Measurements from ENCODE around the gene ZNF665. TPM values are rescaled to one million over a fixed set of nuclear protein-coding genes. Genes with fewer than 3 reads are reported as not detected.
"Not testable (repeated sequence)": the region's sequence is repeated elsewhere in the genome, so short reads cannot be mapped to it uniquely, and the experiment has no call there.

Gene ZNF665
- polyA plus RNA-seq (2014; cell fraction: cytosol; rRNA removed), result 1.6 and 2.1 TPM in 2 replicates
- polyA plus RNA-seq (2014; cell fraction: nucleus; rRNA removed), result 0.71 and 5.8 TPM in 2 replicates

DNA sequence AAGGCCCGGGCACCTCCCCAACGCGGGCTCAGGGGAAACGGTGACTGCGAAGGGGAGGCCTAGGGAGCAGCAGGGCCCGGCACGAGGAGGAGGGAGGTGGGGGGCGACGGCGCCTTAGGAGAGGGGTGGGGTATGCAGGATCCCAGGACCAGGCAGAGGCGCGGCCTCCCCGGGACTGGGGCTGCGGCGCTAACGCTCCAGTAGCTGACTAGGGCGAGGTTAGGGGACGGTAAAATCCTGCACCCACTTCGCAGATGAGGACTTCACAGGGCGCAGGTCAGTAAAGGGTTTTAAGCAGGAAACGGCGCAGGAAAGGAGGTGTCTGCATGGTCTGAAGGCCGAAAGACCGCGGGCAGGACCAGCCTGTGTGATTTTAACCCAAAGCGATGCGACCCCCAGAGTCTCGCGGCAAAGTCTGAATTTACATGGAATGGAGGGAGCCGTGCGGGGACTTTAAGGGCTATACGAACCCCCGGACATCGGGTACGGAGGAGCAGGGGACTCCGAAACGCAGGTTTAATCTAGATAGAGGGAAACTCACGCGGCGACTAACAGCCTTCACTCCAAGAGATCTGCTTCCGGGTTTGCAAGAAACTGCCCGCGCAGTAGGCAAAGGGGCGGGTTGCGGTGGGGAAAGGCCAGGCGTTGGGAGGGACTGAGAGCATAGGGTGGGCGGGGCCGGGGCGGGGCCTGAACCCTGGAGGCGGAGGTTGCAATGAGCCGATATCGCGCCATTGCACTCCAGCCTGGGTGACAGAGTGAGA lies at the start of gene ZNF665:
ZNF665 (minus strand) TSS at position 588 of the 764 bp plus-strand sequence. CDS start 10,460 bp downstream, outside the sequence.
- DNase-seq (ENCODE audit: low spot score), result peak; percentile 79

DNA sequence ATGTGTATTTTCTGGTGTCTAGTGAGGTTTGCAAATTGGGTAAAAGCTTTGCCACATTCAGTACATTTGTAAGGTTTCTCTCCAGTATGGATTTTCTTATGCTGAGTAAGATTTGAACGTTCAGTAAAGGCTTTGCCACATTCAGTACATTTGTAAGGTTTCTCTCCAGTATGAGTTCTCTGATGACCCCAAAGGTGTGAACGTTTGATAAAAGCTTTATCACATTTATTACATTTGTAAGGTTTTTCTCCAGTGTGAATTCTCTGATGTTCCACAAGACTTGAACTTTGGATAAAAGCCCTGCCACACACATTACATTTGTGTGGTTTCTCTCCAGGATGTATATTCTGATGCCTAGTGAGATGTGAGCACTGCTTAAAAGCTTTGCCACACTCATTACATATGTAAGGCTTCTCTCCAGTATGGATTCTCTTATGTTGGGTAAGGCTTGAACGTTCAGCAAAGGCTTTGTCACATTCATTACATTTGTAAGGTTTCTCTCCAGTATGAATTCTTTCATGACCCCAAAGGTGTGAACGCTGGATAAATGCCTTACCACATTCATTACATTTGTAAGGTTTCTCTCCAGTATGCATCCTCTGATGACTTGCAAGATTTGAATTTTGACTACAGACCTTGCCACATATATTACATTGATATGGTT lies 44.1 kb upstream of the ZNF665 start:
- no peak for DNase-seq (ENCODE audit: low spot score)

DNA sequence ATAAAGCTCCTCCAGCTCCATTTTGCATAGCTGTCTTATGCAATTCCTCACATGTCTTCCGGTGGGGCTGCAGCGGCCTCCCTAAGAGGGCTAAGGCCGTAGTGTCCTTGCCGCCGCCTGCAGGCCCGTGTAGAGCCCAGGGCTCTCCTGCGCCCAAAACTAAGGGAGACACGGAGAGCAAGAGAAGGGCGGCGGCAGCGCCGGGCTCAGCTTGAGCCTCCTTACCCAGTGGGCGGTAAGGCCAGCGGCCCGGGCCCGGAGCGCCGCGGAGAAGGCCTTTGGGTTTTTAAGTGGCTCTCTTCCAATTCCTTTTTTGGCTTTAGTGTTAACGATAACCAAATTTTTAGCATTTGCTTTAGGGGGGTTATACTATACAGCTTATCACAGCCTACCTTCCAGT lies 31.4 kb upstream of the ZNF665 start:
- DNase-seq (ENCODE audit: low spot score), result no peak

DNA sequence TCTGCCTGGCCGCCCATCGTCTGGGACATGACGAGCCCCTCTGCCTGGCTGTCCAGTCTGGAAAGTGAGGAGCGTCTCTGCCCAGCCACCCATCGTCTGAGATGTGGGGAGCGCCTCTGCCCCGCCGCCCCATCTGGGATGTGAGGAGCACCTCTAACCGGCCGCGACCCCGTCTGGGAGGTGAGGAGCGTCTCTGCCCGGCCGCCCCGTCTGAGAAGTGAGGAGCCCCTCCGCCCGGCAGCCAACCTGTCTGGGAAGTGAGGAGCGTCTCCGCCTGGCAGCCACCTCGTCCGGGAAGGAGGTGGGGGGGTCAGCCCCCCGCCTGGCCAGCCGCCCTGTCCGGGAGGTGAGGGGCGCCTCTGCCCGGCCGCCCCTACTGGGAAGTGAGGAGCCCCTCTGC lies 29.6 kb upstream of the ZNF665 start:
- not testable (repeated sequence) for DNase-seq (ENCODE audit: low spot score)

DNA sequence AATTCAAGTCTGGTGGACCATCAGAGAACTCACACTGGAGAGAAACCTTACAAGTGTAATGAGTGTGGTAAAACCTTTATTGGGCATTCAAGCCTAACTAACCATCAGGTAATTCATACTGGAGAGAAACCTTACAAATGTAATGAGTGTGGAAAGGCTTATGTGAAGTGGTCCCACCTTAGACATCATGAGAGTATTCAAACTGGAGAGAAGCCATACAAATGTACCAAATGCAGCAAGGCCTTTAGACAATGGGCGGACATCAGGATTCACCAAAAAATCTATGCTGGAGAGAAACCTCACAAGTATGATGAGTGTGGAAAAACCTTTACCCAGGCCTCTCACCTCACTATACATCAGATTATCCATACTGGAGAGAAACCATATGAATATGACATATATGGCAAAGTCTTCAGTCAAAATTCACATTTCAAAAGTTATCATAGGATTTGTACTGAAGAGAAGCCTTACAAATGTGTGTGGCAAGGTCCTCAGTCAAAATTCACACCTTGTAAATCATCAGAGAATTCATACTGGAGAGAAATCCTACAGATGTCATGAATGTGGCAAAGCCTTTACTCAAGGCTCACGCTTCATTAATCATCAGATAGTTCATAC lies 19.7 kb upstream of the ZNF665 start:
- DNase-seq (ENCODE audit: low spot score), result no peak

DNA sequence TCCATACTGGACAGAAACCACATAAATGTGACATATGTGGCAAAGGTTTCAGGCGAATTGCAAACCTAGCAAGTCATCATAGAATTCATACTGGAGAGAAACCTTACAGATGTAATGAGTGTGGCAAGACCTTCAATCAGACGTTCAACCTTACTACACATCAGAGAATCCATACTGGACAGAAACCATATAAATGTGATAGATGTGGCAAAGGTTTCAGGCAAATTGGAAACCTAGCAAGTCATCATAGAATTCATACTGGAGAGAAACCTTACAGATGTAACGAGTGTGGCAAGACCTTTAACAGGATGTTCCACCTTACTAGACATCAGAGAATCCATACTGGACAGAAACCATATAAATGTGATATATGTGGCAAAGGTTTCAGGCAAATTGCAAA lies 18.4 kb upstream of the ZNF665 start:
- DNase-seq (ENCODE audit: low spot score), result not testable (repeated sequence)

DNA sequence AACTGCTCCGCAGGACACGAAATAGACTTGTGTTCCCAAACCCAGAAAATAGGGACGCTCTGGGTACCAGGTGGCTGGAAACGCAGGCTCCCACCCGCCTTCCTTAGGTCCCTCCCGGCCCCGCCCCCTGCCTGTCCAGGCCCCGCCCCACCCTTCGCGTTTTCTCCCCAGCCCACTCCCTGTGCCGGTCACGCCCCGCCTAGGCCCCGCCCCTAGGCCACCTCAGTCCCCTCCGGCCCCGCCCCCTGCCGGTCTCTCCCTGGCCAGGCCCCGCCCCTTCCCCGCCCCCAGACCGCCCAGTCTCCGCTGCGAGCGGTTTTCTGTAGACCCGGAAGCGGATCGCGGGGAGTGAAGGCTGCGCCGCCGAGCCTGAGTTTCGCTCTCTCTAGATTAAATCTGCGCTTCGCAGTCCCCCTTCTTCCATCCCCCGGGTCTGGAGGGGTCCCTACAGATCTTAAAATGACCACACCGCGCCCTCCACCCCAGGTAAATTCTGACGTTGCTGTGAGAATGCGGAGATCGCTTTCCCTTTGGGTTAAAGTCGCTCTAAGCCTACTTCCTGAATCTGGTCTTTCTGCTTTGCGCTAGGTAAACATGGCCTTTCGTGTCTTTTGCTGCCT lies 3.7 kb upstream of the ZNF665 start:
- peak; percentile 64 for DNase-seq (ENCODE audit: low spot score)

DNA sequence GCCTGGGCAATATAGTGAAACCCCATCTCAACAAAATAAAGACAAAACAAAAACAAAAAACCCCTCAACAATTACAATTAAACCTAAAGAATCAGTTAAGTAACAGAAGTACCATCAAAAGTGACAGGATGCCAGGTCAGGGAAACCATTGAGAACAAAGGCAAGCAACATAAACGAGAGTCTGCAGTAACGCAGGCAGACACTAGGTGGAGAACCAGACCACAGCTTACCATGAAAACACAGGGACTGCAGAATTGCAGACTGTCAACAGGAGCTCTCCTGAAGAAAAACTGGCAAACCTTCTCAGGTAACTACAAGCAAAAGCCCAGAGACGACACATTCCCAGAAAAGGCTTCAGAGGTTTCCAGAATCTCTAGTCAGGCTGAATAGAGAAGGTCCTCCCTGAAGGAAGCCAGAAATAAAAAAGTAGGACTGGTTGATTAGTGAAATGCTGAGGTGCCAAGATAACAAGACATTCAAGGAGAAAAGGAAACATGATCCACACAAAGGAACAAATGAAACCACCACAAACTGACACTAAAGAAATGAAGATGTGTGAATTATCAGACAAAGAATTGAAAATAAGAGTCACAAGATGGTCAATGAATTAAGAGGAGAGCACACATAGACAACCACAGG lies 2.2 kb upstream of the ZNF665 start:
- DNase-seq (ENCODE audit: low spot score), result peak; percentile 67

DNA sequence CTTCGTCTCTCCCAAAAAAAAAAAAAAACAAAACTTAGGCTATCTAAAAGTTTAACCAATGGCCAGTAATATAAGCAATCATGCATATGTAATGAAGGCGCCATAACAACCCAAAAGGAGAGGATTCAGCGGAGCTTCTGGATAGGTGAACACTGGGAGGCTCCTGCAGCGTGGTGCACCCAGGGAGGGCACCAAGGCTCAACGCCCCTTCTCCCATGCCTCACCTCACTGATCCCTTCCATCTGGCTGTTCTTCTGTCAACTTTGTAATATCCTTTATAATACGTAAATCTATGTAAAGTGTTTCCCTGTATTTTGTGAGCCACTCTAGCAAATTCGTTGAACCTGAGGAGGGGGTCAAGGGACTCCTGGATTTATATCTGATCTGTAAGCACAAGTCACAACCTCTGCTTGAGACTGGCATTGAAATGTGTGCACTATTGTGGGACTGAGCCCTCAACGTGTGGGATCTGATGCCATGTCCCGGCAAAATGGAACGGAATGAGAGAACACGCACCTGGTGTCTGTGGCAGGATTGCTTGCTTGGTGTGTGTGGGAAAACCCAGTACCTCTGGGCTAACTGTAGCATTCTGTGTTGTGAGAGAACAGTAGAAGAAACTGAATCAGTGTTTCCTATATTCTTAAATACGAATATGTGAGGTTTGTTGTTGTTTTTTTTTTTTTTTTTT lies 521 bp upstream of the ZNF665 start:
- DNase-seq (ENCODE audit: low spot score), result no peak

DNA sequence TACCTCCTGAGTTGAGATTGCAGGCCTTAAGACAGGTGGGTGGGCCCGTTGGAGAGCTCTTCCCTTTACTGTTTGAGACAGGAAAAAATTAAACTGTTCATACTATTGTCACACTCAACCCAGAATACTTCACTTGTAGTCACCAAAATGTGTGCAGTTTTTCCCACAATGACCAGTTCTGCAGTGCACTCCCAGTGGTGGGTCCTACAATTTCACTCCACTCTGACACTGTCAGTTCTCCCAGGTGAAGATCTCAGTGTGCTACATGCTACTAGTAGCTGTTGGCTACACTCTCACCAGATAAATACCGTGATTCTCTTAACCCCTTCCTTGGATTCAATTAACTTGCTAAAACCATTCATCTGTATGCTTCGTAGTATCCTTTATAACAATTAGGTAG lies 2.9 kb downstream of the ZNF665 start:
- no peak for DNase-seq (ENCODE audit: low spot score)

DNA sequence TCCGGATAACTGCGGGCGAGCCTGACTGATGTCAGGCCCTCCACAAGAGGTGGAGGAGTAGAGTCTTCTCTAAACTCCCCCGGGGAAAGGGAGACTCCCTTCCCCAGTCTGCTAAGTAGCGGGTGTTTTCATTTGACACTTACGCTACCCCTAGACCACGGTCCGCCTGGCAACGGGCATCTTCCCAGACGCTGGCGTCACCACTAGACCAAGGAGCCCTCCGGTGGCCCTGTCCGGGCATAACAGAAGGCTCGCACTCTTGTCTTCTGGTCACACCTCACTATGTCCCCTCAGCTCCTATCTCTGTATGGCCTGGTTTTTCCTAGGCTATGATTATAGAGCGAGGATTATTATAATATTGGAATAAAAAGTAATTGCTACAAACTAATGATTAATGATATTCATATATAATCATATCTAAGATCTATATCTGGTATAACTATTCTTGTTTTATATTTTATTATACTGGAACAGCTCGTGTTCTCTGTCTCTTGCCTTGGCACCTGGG lies 3.4 kb downstream of the ZNF665 start:
- not testable (repeated sequence) for DNase-seq (ENCODE audit: low spot score)

DNA sequence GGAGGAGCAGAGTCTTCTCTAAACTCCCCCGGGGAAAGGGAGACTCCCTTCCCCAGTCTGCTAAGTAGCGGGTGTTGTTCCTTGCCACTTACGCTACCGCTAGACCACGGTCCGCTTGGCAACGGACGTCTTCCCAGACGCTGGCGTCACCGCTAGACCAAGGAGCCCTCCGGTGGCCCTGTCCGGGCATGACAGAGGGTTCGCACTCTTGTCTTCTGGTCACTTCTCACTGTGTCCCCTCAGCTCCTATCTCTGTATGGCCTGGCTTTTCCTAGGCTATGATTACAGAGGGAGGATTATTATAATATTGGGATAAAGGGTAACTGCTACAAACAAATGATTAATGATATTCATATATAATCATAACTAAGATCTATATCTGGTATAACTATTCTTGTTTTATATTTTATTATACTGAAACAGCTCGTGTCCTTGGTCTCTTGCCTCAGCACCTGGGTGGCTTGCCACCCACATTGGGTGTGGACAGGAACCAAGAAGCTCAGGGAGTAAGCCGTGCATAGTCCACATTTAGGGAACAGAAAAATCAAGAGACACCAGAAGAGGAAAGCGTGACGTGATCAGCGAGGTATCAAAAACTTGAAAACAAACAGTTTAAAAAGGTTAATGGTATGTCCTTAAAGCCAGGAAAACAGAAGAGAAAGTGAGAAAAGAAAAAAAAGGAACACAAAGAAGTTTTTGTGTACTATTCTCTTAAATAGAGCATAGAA lies 7.8 kb downstream of the ZNF665 start:
- not testable (repeated sequence) for DNase-seq (ENCODE audit: low spot score)

DNA sequence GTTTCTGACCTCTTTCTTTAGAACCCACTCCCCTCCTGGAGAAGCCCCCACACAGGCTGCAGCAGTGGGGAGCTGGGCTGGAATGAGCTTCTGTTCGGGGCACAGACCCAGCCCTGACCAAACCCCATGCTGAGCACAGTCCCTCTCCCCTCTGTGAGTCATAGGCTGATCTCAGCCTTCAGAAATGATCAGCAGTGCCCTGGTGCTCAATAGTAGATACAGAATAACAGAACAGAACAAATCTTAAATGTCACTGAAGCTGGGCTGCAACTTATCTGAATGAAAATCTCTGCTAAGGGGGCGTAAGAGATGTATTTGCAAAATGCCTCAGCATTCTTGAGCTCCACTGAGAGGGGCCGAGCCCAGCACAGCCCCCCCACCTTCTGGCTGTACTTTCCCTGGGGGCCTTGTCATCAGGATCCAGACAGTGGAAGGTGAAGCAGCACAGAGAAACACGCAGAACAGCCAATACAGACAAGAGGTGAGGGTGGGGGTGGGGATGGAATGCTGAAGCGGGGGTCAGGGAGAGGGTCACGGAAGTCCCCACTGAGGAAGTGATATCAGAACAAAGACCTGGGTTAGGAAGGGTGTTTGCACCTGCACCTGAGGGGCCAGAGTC lies 9.9 kb downstream of the ZNF665 start:
- DNase-seq (ENCODE audit: low spot score), result no peak

DNA sequence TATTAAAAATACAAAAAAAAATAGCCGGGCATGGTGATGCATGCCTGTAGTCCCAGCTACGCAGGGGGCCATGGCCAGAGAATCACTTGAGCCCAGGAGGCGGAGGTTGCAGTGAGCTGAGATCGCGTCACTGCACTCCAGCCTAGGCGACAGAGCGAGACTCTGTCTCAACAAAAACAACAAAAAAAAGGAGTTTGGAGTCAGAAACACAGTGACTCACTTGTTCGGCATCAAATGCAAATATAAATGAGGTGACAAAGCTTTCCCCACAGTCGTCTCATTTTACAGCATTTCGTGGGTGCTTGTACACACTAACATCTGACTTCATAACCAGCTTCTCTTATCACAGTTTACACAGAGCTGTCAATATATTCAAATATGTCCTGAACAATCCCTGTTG lies 11.0 kb downstream of the ZNF665 start:
- DNase-seq (ENCODE audit: low spot score), result no peak

DNA sequence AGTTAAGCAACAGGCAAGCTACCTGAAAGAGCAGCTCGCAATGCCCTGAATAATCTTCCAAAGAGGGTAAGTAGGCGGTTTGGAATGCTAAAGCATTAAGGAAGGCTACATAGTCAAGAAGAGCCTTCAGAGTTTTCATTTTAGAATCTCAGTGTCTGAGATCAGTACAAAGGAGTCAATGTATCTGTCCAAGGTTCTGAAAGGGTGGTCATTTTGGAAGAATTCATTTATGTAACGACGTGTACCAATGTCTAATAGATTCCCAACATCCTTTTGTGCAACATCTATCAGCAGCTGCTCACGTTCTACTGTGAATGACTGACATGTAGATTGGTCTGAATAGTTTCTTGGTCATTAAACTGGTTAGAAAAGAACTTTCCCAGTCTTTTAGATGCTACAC lies 15.2 kb downstream of the ZNF665 start:
- no peak for DNase-seq (ENCODE audit: low spot score)

DNA sequence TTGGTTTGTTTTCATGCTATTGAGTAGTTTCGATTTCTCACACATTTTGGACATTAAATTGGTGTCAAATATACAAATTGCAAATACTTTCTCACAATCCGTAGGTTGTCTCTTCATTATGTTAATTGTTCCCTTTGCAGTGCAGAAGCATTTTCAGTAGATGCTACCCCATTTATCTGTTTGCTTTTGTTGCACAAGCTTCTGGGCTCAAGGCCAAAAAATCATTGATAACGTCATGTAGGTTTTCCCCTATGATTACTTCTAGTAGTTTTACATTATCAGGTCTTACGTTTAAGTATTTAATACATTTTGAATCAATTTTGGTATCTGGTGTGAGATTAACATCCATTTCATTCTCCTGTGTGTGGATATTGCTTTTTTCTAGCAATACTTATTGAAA lies 20.3 kb downstream of the ZNF665 start:
- DNase-seq (ENCODE audit: low spot score), result no peak

DNA sequence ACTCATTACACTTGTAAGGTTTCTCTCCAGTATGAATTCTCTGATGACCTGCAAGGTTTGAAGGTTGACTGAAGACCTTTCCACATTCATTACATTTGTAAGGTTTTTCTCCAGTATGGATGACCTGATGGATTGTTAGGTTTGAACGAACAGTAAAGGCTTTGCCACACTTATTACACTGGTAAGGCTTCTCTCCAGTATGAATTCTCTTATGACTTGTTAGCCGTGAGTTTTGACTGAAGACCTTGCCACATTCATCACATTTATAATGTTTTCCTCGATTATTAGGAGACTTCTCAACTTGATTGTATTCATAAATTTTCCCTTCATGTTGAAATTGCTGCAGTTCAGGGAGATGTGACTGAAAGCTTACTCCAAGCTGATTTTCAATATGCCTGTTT lies 27.5 kb downstream of the ZNF665 start:
- no peak for DNase-seq (ENCODE audit: low spot score)

DNA sequence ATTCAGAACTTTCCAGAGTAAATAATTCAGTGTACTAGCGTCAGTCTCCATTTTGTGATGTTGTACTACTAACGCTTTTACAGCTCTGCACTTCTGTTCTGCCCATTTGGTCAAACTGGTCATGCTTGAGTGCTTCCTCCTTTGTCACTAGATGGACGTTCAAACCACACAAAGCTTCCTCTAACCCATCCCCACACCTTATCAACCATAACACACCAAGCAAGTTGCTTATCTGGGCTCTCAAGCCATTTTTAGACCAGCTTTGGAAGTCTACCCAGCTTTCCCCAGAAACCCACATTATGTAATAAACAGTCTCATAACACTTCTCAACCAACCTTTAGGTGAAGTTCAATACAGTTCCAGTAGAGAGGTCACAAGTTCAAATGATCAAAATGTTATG lies 32.0 kb downstream of the ZNF665 start:
- DNase-seq (ENCODE audit: low spot score), result no peak

DNA sequence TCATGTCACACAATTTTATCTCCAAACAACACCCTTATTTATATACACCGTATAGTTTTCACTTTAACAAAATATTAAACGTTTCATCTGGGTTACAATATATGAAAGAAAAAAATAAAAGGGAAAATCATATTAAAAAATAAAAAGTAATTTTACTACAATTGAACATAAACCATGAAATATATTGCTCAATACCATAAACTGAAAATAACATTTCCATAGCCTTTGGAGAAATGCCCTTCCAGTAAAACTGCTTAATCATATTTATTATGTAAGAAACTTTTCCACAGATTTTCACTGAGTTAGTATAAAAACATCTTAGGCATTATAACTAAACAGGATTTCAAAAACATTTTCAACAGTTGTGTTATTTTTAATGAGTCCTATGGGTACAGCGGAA lies 32.8 kb downstream of the ZNF665 start:
- DNase-seq (ENCODE audit: low spot score), result no peak

Measured in SK-N-DZ (cell line).